Keratinocyte (primary cell): Measurements from ENCODE around the gene RELL1.

ENCODE experiments used
- EZH2 ChIP-seq: IDR thresholded peaks from one replicate; pipeline ENCODE4 v1.6.1; 2012; ENCODE audit warnings: inconsistent platforms, mild to moderate bottlenecking, low read length, moderate library complexity
- TF ChIP-seq, protein P1 (sequence below), 3 experiments: IDR thresholded peaks in 1 of 3; conservative IDR thresholded peaks in 1 of 3; optimal IDR thresholded peaks in 1 of 3; 2 replicates in 2 of 3; 3 replicates in 1 of 3; pipeline versions ENCODE3 to v1.5.1; 2011; ENCODE audit warnings: low read length in 3 of 3, mild to moderate bottlenecking in 3 of 3, moderate library complexity in 2 of 3, control low read depth in 1 of 3, inconsistent platforms in 1 of 3; ENCODE audit not compliant: insufficient read depth in 2 of 3; ENCODE audit errors: extremely low read depth in 1 of 3

DNA sequence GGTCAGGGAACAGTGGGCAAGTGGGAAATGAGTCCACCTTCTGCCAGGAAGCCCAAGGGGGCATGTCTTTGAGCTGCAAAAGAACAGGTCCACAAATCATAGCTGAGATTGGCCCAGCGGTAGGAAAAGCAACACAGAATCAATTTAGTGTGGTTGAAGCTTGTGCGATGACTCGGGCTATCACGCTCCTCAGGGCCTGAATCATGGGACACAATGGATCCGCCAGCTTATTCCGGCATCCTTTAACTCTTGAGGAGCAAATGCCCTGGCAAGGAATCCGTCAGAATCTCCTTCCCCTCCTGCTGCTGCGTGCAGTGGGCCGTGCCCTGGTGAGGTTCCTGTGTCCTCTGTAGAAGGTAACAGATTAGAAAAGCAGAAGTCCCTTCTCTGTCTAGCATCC, 98.0 kb downstream of the RELL1 start:
- TF ChIP-seq, protein P1, sequence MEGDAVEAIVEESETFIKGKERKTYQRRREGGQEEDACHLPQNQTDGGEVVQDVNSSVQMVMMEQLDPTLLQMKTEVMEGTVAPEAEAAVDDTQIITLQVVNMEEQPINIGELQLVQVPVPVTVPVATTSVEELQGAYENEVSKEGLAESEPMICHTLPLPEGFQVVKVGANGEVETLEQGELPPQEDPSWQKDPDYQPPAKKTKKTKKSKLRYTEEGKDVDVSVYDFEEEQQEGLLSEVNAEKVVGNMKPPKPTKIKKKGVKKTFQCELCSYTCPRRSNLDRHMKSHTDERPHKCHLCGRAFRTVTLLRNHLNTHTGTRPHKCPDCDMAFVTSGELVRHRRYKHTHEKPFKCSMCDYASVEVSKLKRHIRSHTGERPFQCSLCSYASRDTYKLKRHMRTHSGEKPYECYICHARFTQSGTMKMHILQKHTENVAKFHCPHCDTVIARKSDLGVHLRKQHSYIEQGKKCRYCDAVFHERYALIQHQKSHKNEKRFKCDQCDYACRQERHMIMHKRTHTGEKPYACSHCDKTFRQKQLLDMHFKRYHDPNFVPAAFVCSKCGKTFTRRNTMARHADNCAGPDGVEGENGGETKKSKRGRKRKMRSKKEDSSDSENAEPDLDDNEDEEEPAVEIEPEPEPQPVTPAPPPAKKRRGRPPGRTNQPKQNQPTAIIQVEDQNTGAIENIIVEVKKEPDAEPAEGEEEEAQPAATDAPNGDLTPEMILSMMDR (optimal IDR thresholded peaks at IDR 0.05 in 1 of 3, IDR thresholded peaks at IDR 0.05 in 1 of 3, conservative IDR thresholded peaks at IDR 0.05 in 1 of 3; ENCODE audit: extremely low read depth in 1 of 3, insufficient read depth in 2 of 3, low read length in 3 of 3), result no peak
- no peak for TF ChIP-seq EZH2
